SK-N-SH (cell line): ENCODE measurements around the gene HOXA5.

Experiments used
- CHD2 ChIP-seq: fragments of 150-350 bp; IDR thresholded peaks from 2 replicates; pipeline ENCODE4 v1.6.1; 2018; ENCODE audit warnings: low read length; ENCODE audit not compliant: partially characterized antibody
- EP300 ChIP-seq, 2 experiments: IDR thresholded peaks; 2 replicates each; pipeline versions ENCODE4 v1.4.0 to v1.6.1; 2012; ENCODE audit warnings: borderline replicate concordance in 1 of 2, low read depth in 1 of 2, low read length in 1 of 2
- GATA2 ChIP-seq: sonication (generic); formaldehyde crosslinking; IDR thresholded peaks from 2 replicates; pipeline ENCODE4 v1.5.0; 2020; ENCODE audit warnings: mild to moderate bottlenecking, missing genetic modification reagents
- NFIC ChIP-seq: IDR thresholded peaks from 2 replicates; pipeline ENCODE4 v1.4.0; 2012; ENCODE audit warnings: borderline replicate concordance
- RAD21 ChIP-seq: IDR thresholded peaks from 2 replicates; pipeline ENCODE4 v1.6.1; 2012; ENCODE audit warnings: mild to moderate bottlenecking, low read length
- SMC3 ChIP-seq: IDR thresholded peaks from 2 replicates; pipeline ENCODE4 v1.6.1; 2012; ENCODE audit warnings: low read depth, low read length, improper control_type of control experiment
- TCF12 ChIP-seq: IDR thresholded peaks from 2 replicates; pipeline ENCODE4 v1.4.0; 2012
- YY1 ChIP-seq: IDR thresholded peaks from 2 replicates; pipeline ENCODE4 v1.4.0; 2012; ENCODE audit warnings: low read depth, mild to moderate bottlenecking
- ZBTB33 ChIP-seq: IDR thresholded peaks from 2 replicates; pipeline ENCODE4 v1.4.0; 2012; ENCODE audit warnings: low read depth, borderline replicate concordance
- TF ChIP-seq, protein P1 (sequence below): fragments of 150-350 bp; IDR thresholded peaks from 2 replicates; pipeline ENCODE4 v1.6.1; 2017; ENCODE audit warnings: antibody characterized with exemption, low read length, low read depth, borderline replicate concordance
- TF ChIP-seq, protein P2 (sequence below): fragments of 200-600 bp; sonication (generic); IDR thresholded peaks from 2 replicates; pipeline ENCODE4 v1.6.1; 2017; ENCODE audit warnings: antibody characterized with exemption, mild to moderate bottlenecking, moderate library complexity
- TF ChIP-seq, protein P3 (sequence below): fragments of 150-350 bp; IDR thresholded peaks from 2 replicates; pipeline ENCODE4 v1.6.1; 2016; ENCODE audit warnings: mild to moderate bottlenecking, low read depth, low read length
- TF ChIP-seq, protein P4 (sequence below): IDR thresholded peaks from 2 replicates; pipeline ENCODE4 v1.6.1; 2012; ENCODE audit warnings: mild to moderate bottlenecking, low read depth, low read length, moderate library complexity

- TF ChIP-seq EP300 (IDR thresholded peaks at IDR 0.05; ENCODE audit: borderline replicate concordance in 1 of 2, low read depth in 1 of 2, low read length in 1 of 2), result no peak
- TF ChIP-seq GATA2 (CRISPR knock-in tag), result no peak
- TF ChIP-seq, protein P1, sequence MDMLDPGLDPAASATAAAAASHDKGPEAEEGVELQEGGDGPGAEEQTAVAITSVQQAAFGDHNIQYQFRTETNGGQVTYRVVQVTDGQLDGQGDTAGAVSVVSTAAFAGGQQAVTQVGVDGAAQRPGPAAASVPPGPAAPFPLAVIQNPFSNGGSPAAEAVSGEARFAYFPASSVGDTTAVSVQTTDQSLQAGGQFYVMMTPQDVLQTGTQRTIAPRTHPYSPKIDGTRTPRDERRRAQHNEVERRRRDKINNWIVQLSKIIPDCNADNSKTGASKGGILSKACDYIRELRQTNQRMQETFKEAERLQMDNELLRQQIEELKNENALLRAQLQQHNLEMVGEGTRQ, result no peak
- TF ChIP-seq, protein P2, sequence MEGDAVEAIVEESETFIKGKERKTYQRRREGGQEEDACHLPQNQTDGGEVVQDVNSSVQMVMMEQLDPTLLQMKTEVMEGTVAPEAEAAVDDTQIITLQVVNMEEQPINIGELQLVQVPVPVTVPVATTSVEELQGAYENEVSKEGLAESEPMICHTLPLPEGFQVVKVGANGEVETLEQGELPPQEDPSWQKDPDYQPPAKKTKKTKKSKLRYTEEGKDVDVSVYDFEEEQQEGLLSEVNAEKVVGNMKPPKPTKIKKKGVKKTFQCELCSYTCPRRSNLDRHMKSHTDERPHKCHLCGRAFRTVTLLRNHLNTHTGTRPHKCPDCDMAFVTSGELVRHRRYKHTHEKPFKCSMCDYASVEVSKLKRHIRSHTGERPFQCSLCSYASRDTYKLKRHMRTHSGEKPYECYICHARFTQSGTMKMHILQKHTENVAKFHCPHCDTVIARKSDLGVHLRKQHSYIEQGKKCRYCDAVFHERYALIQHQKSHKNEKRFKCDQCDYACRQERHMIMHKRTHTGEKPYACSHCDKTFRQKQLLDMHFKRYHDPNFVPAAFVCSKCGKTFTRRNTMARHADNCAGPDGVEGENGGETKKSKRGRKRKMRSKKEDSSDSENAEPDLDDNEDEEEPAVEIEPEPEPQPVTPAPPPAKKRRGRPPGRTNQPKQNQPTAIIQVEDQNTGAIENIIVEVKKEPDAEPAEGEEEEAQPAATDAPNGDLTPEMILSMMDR, result no peak
- no peak for TF ChIP-seq ZBTB33
- TF ChIP-seq, protein P3, sequence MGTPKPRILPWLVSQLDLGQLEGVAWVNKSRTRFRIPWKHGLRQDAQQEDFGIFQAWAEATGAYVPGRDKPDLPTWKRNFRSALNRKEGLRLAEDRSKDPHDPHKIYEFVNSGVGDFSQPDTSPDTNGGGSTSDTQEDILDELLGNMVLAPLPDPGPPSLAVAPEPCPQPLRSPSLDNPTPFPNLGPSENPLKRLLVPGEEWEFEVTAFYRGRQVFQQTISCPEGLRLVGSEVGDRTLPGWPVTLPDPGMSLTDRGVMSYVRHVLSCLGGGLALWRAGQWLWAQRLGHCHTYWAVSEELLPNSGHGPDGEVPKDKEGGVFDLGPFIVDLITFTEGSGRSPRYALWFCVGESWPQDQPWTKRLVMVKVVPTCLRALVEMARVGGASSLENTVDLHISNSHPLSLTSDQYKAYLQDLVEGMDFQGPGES, result no peak
- TF ChIP-seq TCF12, result no peak
- TF ChIP-seq CHD2, result no peak
- TF ChIP-seq RAD21, result no peak
- TF ChIP-seq, protein P4, sequence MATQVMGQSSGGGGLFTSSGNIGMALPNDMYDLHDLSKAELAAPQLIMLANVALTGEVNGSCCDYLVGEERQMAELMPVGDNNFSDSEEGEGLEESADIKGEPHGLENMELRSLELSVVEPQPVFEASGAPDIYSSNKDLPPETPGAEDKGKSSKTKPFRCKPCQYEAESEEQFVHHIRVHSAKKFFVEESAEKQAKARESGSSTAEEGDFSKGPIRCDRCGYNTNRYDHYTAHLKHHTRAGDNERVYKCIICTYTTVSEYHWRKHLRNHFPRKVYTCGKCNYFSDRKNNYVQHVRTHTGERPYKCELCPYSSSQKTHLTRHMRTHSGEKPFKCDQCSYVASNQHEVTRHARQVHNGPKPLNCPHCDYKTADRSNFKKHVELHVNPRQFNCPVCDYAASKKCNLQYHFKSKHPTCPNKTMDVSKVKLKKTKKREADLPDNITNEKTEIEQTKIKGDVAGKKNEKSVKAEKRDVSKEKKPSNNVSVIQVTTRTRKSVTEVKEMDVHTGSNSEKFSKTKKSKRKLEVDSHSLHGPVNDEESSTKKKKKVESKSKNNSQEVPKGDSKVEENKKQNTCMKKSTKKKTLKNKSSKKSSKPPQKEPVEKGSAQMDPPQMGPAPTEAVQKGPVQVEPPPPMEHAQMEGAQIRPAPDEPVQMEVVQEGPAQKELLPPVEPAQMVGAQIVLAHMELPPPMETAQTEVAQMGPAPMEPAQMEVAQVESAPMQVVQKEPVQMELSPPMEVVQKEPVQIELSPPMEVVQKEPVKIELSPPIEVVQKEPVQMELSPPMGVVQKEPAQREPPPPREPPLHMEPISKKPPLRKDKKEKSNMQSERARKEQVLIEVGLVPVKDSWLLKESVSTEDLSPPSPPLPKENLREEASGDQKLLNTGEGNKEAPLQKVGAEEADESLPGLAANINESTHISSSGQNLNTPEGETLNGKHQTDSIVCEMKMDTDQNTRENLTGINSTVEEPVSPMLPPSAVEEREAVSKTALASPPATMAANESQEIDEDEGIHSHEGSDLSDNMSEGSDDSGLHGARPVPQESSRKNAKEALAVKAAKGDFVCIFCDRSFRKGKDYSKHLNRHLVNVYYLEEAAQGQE, result no peak
- TF ChIP-seq NFIC, result no peak
- TF ChIP-seq YY1, result no peak
- no peak for TF ChIP-seq SMC3
Measured at GRCh38 chr7:27123477-27124053, 19.9 kb downstream of the HOXA5 start.
